HepG2 (cell line): Measurements from ENCODE around the gene PPP1R14D. TPM values are rescaled to one million over a fixed set of nuclear protein-coding genes. Genes with fewer than 3 reads are reported as not detected.

Experiments used
- GRHL1 ChIP-seq: sonication (generic); formaldehyde crosslinking; conservative IDR thresholded peaks from 2 replicates; pipeline ENCODE4 v1.8.0; 2022; ENCODE audit warnings: missing genetic modification reagents
- POGK ChIP-seq: sonication (generic); formaldehyde crosslinking; conservative IDR thresholded peaks from 2 replicates; pipeline ENCODE4 v1.8.0; 2022; ENCODE audit warnings: mild to moderate bottlenecking, moderate library complexity, missing genetic modification reagents
- SNAPC4 ChIP-seq: sonication (generic); formaldehyde crosslinking; IDR thresholded peaks from 2 replicates; pipeline ENCODE4 v1.4.0; 2020; ENCODE audit warnings: mild to moderate bottlenecking, missing genetic modification reagents
- SRY ChIP-seq: sonication (generic); formaldehyde crosslinking; IDR thresholded peaks from 2 replicates; pipeline ENCODE4 v1.8.0; 2022; ENCODE audit warnings: mild to moderate bottlenecking, missing genetic modification reagents
- TRAFD1 ChIP-seq: sonication (generic); formaldehyde crosslinking; IDR thresholded peaks from 2 replicates; pipeline ENCODE4 v1.5.1; 2020; ENCODE audit warnings: missing genetic modification reagents, mild to moderate bottlenecking, borderline replicate concordance
- ZBTB38 ChIP-seq: sonication (generic); formaldehyde crosslinking; IDR thresholded peaks from 2 replicates; pipeline ENCODE4 v1.5.1; 2020; ENCODE audit warnings: mild to moderate bottlenecking, missing genetic modification reagents
- ZBTB4 ChIP-seq: sonication (generic); formaldehyde crosslinking; IDR thresholded peaks from 2 replicates; pipeline ENCODE4 v1.4.0; 2020; ENCODE audit warnings: missing genetic modification reagents, mild to moderate bottlenecking, borderline replicate concordance
- ZNF687 ChIP-seq: sonication (generic); formaldehyde crosslinking; IDR thresholded peaks from 2 replicates; pipeline ENCODE4 v1.5.1; 2020; ENCODE audit warnings: mild to moderate bottlenecking, missing genetic modification reagents, moderate library complexity
- polyA plus RNA-seq, 8 experiments: library from polyadenylated mRNA; depleted of rRNA in 3 of 8; stranded (reverse) in 7 of 8; unstranded in 1 of 8; fragments of >200 nt; fragmentation: Illumina TruSeq in 4 of 8; extraction: Trizol in 4 of 8; gene quantifications; 2 replicates each; pipeline versions ENCODE4 v1.2.1 to v1.2.3, GENCODE V29; 2011 to 2016; ENCODE audit warnings: low read depth in 4 of 8, missing spikeins in 1 of 8, mixed read lengths in 1 of 8; ENCODE audit not compliant: insufficient read depth in 1 of 8
- total RNA-seq, 5 experiments: library from RNA; depleted of rRNA; stranded (reverse); fragments of >200 nt; fragmentation: Illumina TruSeq; extraction: Trizol; gene quantifications; 2 replicates each; pipeline ENCODE4 v1.2.3, GENCODE V29; 2016; ENCODE audit warnings: low read depth in 1 of 5

The PPP1R14D gene
- total and polyA plus RNA-seq, 2 of the 13 experiments (the other 11 are each of a cell fraction or from before 2014, with no cell fraction given) = 0.53 to 0.55 TPM

- TF ChIP-seq ZNF687 (CRISPR knock-in tag) (peak; percentile 69), SNAPC4 (CRISPR knock-in tag) (no peak), ZBTB4 (CRISPR knock-in tag) (peak; percentile 75; the same call in 1 of the 2 replicates), GRHL1 (no peak), SRY (CRISPR knock-in tag) (no peak), POGK (peak; percentile 84), ZBTB38 (CRISPR knock-in tag) (no peak), TRAFD1 (no peak)
Observed at GRCh38 chr15:40859206-40859851, 30.8 kb upstream of the PPP1R14D start (continued).
